GM12878 (cell line): Measurements from ENCODE around the gene ASGR1. TPM values are rescaled to one million over a fixed set of nuclear protein-coding genes. Genes with fewer than 3 reads are reported as not detected.

Source experiments
- ATAC-seq: fragments of 200-7000 bp; cut with Tn5 transposase; 3 replicates; pipeline ENCODE4 v1.9.1; 2020; ENCODE audit warnings: mild to moderate bottlenecking, moderate library complexity
- BruUV-seq: library from RNA; stranded (reverse); fragments of 400-500 nt; replicated peaks from 2 replicates; lab custom pipeline; 2021; lab: Mats Ljungman, UMichigan
- CTCF ChIA-PET: fragments of 300-600 bp; sonication (Branson Sonifier 250); formaldehyde crosslinking; extraction: SDS; loops from one replicate; lab custom pipeline; 2021; ENCODE audit warnings: inconsistent platforms; lab: Yijun Ruan, JAX
- POLR2A ChIA-PET: fragments of 350-600 bp; formaldehyde crosslinking; extraction: SDS; loops from one replicate; lab custom pipeline; 2021; ENCODE audit warnings: inconsistent platforms; lab: Charles Lee
- RAD21 ChIA-PET: fragments of 300-600 bp; sonication (Branson Sonifier 250); formaldehyde crosslinking; loops from one replicate; lab custom pipeline; 2023; ENCODE audit warnings: antibody characterized with exemption; ENCODE audit not compliant: unreplicated experiment; lab: Charles Lee
- SMC1A ChIA-PET: fragments of 300-600 bp; sonication (Branson Sonifier 250); formaldehyde crosslinking; loops from one replicate; lab custom pipeline; 2023; ENCODE audit not compliant: unreplicated experiment, uncharacterized antibody; lab: Charles Lee
- DNase-seq: peaks from one replicate; pipeline ENCODE4 v3.0.0-alpha.2; 2011; ENCODE audit warnings: low read depth, low spot score
- FAIRE-seq: peaks from 3 replicates; lab custom pipeline; 2011; peaks lifted over from hg19 to GRCh38; lab: Jason Lieb, UNC
- H2AFZ ChIP-seq: 2 replicates; pipeline ENCODE4 v1.6.0; 2011; ENCODE audit warnings: low read depth, low read length, control low read depth; ENCODE audit not compliant: control insufficient read depth
- H3K27ac ChIP-seq: 2 replicates; pipeline ENCODE4 v1.5.1; 2011; ENCODE audit warnings: control low read depth; ENCODE audit not compliant: control insufficient read depth, insufficient read depth
- H3K27me3 ChIP-seq, 2 experiments: replicated peaks in 1 of 2; 2 replicates each; pipeline versions ENCODE4 v1.6.0 to v1.6.1; 2011; ENCODE audit warnings: low read length in 1 of 2; ENCODE audit not compliant: control insufficient read depth in 2 of 2, insufficient read depth in 2 of 2
- H3K36me3 ChIP-seq, 2 experiments: 2 replicates each; pipeline ENCODE4 v1.5.1; 2011; ENCODE audit warnings: low read length in 1 of 2; ENCODE audit not compliant: control insufficient read depth in 2 of 2, insufficient read depth in 2 of 2
- H3K4me1 ChIP-seq: 2 replicates; pipeline ENCODE4 v1.6.1; 2011; ENCODE audit warnings: mild to moderate bottlenecking, low read length, moderate library complexity, mixed read lengths; ENCODE audit not compliant: control insufficient read depth, insufficient read depth
- H3K4me2 ChIP-seq: 2 replicates; pipeline ENCODE4 v1.6.0; 2011; ENCODE audit warnings: control low read depth; ENCODE audit not compliant: control insufficient read depth, insufficient read depth
- H3K4me3 ChIP-seq: fragments of 200-600 bp; sonication (generic); 2 replicates; pipeline ENCODE4 v1.5.1; 2016
- H3K79me2 ChIP-seq: 2 replicates; pipeline ENCODE4 v1.6.0; 2011; ENCODE audit warnings: low read length; ENCODE audit not compliant: control insufficient read depth, insufficient read depth
- H3K9ac ChIP-seq: 2 replicates; pipeline ENCODE4 v1.8.0; 2011; ENCODE audit warnings: low read length, control low read depth, mixed read lengths; ENCODE audit not compliant: control insufficient read depth, insufficient read depth
- H3K9me3 ChIP-seq: replicated peaks from 3 replicates; pipeline ENCODE4 v1.5.1; 2011; ENCODE audit warnings: mild to moderate bottlenecking, low read length; ENCODE audit not compliant: control insufficient read depth, insufficient read depth
- H4K20me1 ChIP-seq: 2 replicates; pipeline ENCODE4 v1.6.0; 2011; ENCODE audit not compliant: control insufficient read depth, insufficient read depth
- CBFB ChIP-seq: IDR thresholded peaks from 2 replicates; pipeline ENCODE4 v1.6.1; 2016; ENCODE audit warnings: antibody characterized with exemption, low read depth
- CEBPB ChIP-seq, 2 experiments: fragments of 150-350 bp in 1 of 2; IDR thresholded peaks; 2 replicates each; pipeline ENCODE4 v1.6.1; 2012 to 2014; ENCODE audit warnings: low read depth in 2 of 2, low read length in 2 of 2, borderline replicate concordance in 1 of 2, inconsistent platforms in 1 of 2
- CHD1 ChIP-seq: IDR thresholded peaks from 2 replicates; pipeline ENCODE4 v1.6.1; 2012; ENCODE audit warnings: low read depth, low read length, improper control_type of control experiment
- EZH2 ChIP-seq: IDR thresholded peaks from 2 replicates; pipeline ENCODE4 v1.6.1; 2012; ENCODE audit warnings: low read depth, mild to moderate bottlenecking, control low read depth, inconsistent platforms, low read length, borderline replicate concordance; ENCODE audit not compliant: control insufficient read depth
- FOS ChIP-seq: IDR thresholded peaks from 3 replicates; pipeline ENCODE4 v1.6.1; 2011; ENCODE audit warnings: borderline replicate concordance; ENCODE audit not compliant: insufficient read length; ENCODE audit errors: extremely low read depth
- HDGF ChIP-seq: fragments of 450-650 bp; IDR thresholded peaks from 2 replicates; pipeline ENCODE4 v1.6.1; 2016; ENCODE audit warnings: antibody characterized with exemption
- IKZF1 ChIP-seq: fragments of 450-650 bp; conservative IDR thresholded peaks from 2 replicates; pipeline ENCODE4 v1.6.1; 2017; ENCODE audit warnings: antibody characterized with exemption, mild to moderate bottlenecking
- IRF3 ChIP-seq: fragments of 450-650 bp; IDR thresholded peaks from 2 replicates; pipeline ENCODE4 v1.6.1; 2014; ENCODE audit warnings: mild to moderate bottlenecking
- MTA3 ChIP-seq: IDR thresholded peaks from 2 replicates; pipeline ENCODE4 v1.6.1; 2012; ENCODE audit warnings: low read length, inconsistent platforms, borderline replicate concordance
- MYB ChIP-seq: fragments of 150-350 bp; IDR thresholded peaks from 2 replicates; pipeline ENCODE4 v1.6.1; 2014; ENCODE audit warnings: mild to moderate bottlenecking, low read depth, low read length, borderline replicate concordance
- NR2F1 ChIP-seq: fragments of 450-650 bp; conservative IDR thresholded peaks from 2 replicates; pipeline ENCODE4 v1.6.1; 2017; ENCODE audit warnings: mild to moderate bottlenecking
- POLR2AphosphoS2 ChIP-seq: IDR thresholded peaks from 2 replicates; pipeline ENCODE4 v1.6.1; 2011; ENCODE audit warnings: low read depth, mild to moderate bottlenecking, low read length, improper control_type of control experiment, moderate library complexity
- RB1 ChIP-seq: fragments of 450-650 bp; formaldehyde crosslinking; IDR thresholded peaks from 2 replicates; pipeline ENCODE4 v1.6.1; 2017; ENCODE audit warnings: mild to moderate bottlenecking, borderline replicate concordance
- RCOR1 ChIP-seq: conservative IDR thresholded peaks from 2 replicates; pipeline ENCODE4 v1.6.1; 2012; ENCODE audit warnings: low read depth, low read length, improper control_type of control experiment
- RFX5 ChIP-seq: IDR thresholded peaks from 2 replicates; pipeline ENCODE4 v1.6.1; 2011; ENCODE audit warnings: low read depth, low read length, improper control_type of control experiment
- SREBF1 ChIP-seq: IDR thresholded peaks from 2 replicates; pipeline ENCODE4 v1.6.1; 2012; ENCODE audit warnings: mild to moderate bottlenecking, low read length
- SUZ12 ChIP-seq: fragments of 200-600 bp; sonication (generic); IDR thresholded peaks from one replicate; pipeline ENCODE4 v1.6.1; 2018; ENCODE audit warnings: antibody characterized with exemption, mild to moderate bottlenecking; ENCODE audit not compliant: unreplicated experiment
- TCF12 ChIP-seq: IDR thresholded peaks from 2 replicates; pipeline ENCODE4 v1.6.1; 2011; ENCODE audit warnings: low read depth, mild to moderate bottlenecking, low read length
- YY1 ChIP-seq: IDR thresholded peaks from 2 replicates; pipeline ENCODE4 v1.6.1; 2011; ENCODE audit warnings: low read depth, mild to moderate bottlenecking, low read length
- WGBS: methylation state at CpG from one replicate; pipeline ENCODE4 v1.1.6; 2016; ENCODE audit warnings: low lambda C conversion rate; ENCODE audit not compliant: insufficient replicate concordance, insufficient coverage; ENCODE audit errors: missing lambda C conversion rate; 5-methylcytosine and 5-hydroxymethylcytosine counted together
- in situ Hi-C: fragments of 300-500 bp; cut with MboI; formaldehyde crosslinking; loops from 9 replicates; pipeline ENCODE4 v1.14.3; 2018; ENCODE audit warnings: mixed read lengths
- intact Hi-C: fragments of 100-400 bp; cut with micrococcal nuclease; formaldehyde crosslinking; loops from one replicate; pipeline ENCODE4 v1.14.2; 2022; ENCODE audit not compliant: unreplicated experiment
- polyA plus RNA-seq, 11 experiments: library from polyadenylated mRNA; depleted of rRNA in 4 of 11; unstranded in 6 of 11; stranded (reverse) in 5 of 11; fragments of >200 nt; fragmentation: Nextera tagmentation in 4 of 11; fragmentation: Illumina TruSeq in 1 of 11; extraction: Ambion mirVana in 4 of 11; extraction: Trizol in 1 of 11; gene quantifications; 1 replicate in 1 of 11; 2 replicates in 10 of 11; pipeline versions ENCODE4 v1.2.1 to v1.2.3, GENCODE V29; 2011 to 2016; ENCODE audit warnings: inconsistent platforms in 2 of 11, missing spikeins in 2 of 11, low read depth in 1 of 11
- total RNA-seq, 4 experiments: library from RNA; depleted of rRNA in 3 of 4; stranded (reverse); fragments of >200 nt in 3 of 4; fragmentation: Illumina TruSeq in 1 of 4; extraction: Trizol in 1 of 4; gene quantifications; 2 replicates each; pipeline versions ENCODE4 v1.2.1 to v1.2.3, GENCODE V29; 2013 to 2021

The ASGR1 gene
- total and polyA plus RNA-seq, 10 of the 15 experiments (the other 5 are each of a cell fraction or from before 2014, with no cell fraction given) = 0.06 to 0.34 (median 0.14) TPM; not detected in 6

GRCh38 chr17:7129311-7129710 lies 49.9 kb downstream of the ASGR1 start:
- SMC1A ChIA-PET = no interaction called here
- no TSS peak for BruUV-seq
- intact Hi-C loops = no loop called here
- no peak for DNase-seq
- CTCF ChIA-PET = interaction anchor here (1.2 to 1.6 kb wide), 3 partner anchors 77 to 84 kb away, joined by 3 to 13 read pairs (median 3); no protein-coding TSS in a partner anchor
- H3K9ac ChIP-seq = no peak overlapping the region
- H3K27ac ChIP-seq = no peak overlapping the region
- no peaks in the 10 kb centered on the region for H3K9me3 ChIP-seq
- no peaks in the 10 kb centered on the region for H4K20me1 ChIP-seq
- H3K4me3 ChIP-seq = no peak overlapping the region
- no peak for ATAC-seq
- RAD21 ChIA-PET = no interaction called here
- H2AFZ ChIP-seq = no peak overlapping the region
- no peak overlapping the region for H3K4me2 ChIP-seq
- H3K4me1 ChIP-seq = peaks cover 27% of the 10 kb centered on the region
- TF ChIP-seq RB1 = no peak
- no peak for TF ChIP-seq CBFB
- TF ChIP-seq FOS = no peak
- TF ChIP-seq IKZF1 = no peak
- no peak for TF ChIP-seq CEBPB (IDR thresholded peaks at IDR 0.05; ENCODE audit: borderline replicate concordance in 1 of 2, low read depth in 2 of 2, low read length in 2 of 2)
- TF ChIP-seq SUZ12 = no peak
- TF ChIP-seq MYB = no peak
- no peak for TF ChIP-seq IRF3
- TF ChIP-seq POLR2AphosphoS2 = no peak
- TF ChIP-seq YY1 = no peak
- TF ChIP-seq RCOR1 = no peak
- no peak for TF ChIP-seq EZH2
- no peak for TF ChIP-seq HDGF
- TF ChIP-seq TCF12 = no peak
- TF ChIP-seq CHD1 = no peak
- TF ChIP-seq RFX5 = no peak
- no peak for TF ChIP-seq NR2F1
- no peak for TF ChIP-seq MTA3
- TF ChIP-seq SREBF1 = no peak
- H3K79me2 ChIP-seq = no peaks in the 10 kb centered on the region
- H3K36me3 ChIP-seq = no peaks in the 10 kb centered on the region
- no peak for FAIRE-seq
- POLR2A ChIA-PET = interaction anchor here (0.8 kb wide), 1 partner anchor 82 kb away, joined by 4 read pairs; no protein-coding TSS in a partner anchor
- WGBS = 96% methylated on average over 8 of the region's 8 CpGs
- in situ Hi-C loops = no loop called here
- no peaks in the 10 kb centered on the region for H3K27me3 ChIP-seq
